HEK293 (cell line): ENCODE measurements around the gene RAF1.

Experiments used
- CTCF ChIP-seq: fragments of 450-650 bp; formaldehyde crosslinking; IDR thresholded peaks from 2 replicates; pipeline ENCODE4 v1.5.1; 2016; ENCODE audit warnings: missing biosample characterization, missing genetic modification characterization
- MZF1 ChIP-seq: fragments of 450-650 bp; formaldehyde crosslinking; IDR thresholded peaks from 2 replicates; pipeline ENCODE4 v1.5.1; 2017; ENCODE audit warnings: missing biosample characterization, missing genetic modification characterization, borderline replicate concordance
- ZNF791 ChIP-seq: fragments of 450-650 bp; formaldehyde crosslinking; IDR thresholded peaks from 2 replicates; pipeline ENCODE4 v1.5.1; 2016; ENCODE audit warnings: missing biosample characterization, missing genetic modification characterization

- TF ChIP-seq ZNF791 (tag by site-specific recombination) (no peak), CTCF (no peak), MZF1 (tag by site-specific recombination) (no peak)
Observed at GRCh38 chr3:12620729-12621128, 43.2 kb downstream of the RAF1 start.
